ENCODE data around the gene MACC1. TPM values are rescaled to one million over a fixed set of nuclear protein-coding genes. Genes with fewer than 3 reads are reported as not detected.

The MACC1 gene
- total and polyA plus RNA-seq, 12 donors = 0.35 to 9.8 (median 1.5) TPM

DNA sequence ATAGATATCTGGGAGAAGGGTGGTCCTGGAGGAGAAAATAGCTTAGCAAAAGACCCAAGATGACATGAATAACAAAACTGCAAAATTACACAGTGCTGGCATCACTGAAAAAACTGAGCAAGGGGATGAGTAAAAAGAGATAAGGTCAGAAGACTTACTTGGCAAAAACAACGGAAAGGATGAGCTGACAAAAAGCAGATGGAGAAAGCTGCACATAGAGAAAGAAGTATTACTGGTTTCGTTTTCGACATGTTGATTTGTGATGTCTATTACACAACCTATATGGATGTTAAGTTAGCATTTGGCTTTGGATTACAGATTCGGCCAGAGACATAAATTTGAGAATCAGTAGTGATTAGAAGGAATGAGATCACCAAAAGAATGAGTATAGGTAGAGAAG, 132.1 kb downstream of the MACC1 start:
- no peaks in the 10 kb centered on the region for H3K27me3 ChIP-seq
- TF ChIP-seq POLR2A (IDR thresholded peaks at IDR 0.05) (no peak), CTCF (IDR thresholded peaks at IDR 0.05) (no peak)
- H3K36me3 ChIP-seq (replicated peaks in 1 of 2) = no peaks in the 10 kb centered on the region
- DNase-seq = peak in 3 of 7 donors; percentile 15 to 62 (median 31)
- peak overlapping the region in 2 of 5 donors; percentile 55 to 82 for H3K27ac ChIP-seq
- H3K9me3 ChIP-seq (replicated peaks in 1 of 3) = no peaks in the 10 kb centered on the region
- intact Hi-C loops (cut with DNase I) = no loop called here
- peaks cover 0 to 6% of the 10 kb centered on the region in 2 donors for H3K4me1 ChIP-seq (replicated peaks in 1 of 2)
- no peak overlapping the region for H3K4me3 ChIP-seq
- WGBS, 4 donors = 36 to 48% (median 44%) methylated on average over 4 of the region's 4 CpGs

Other genes with a start within 250 kb of the MACC1 start
- gene ITGB8, start 113.5 kb upstream of the MACC1 start, total RNA-seq = 10 to 100 TPM in 3 of 9 donors, 1 to 10 TPM in 6; 3.1 to 16.4 (median 8.7) TPM
- 1 to 10 TPM; 1.1 to 4.3 (median 1.4) TPM for gene ITGB8, start 113.5 kb upstream of the MACC1 start, polyA plus RNA-seq